GM12892 (cell line): ENCODE results near the gene SPATA46.

Experiments used
- POLR2A ChIP-seq: IDR thresholded peaks from 2 replicates; pipeline ENCODE4 v1.6.1; 2011; ENCODE audit warnings: low read depth, low read length, control low read depth
- TAF1 ChIP-seq: IDR thresholded peaks from 2 replicates; pipeline ENCODE4 v1.6.1; 2011; ENCODE audit warnings: low read depth, mild to moderate bottlenecking, control low read depth, low read length, borderline replicate concordance

GRCh38 chr1:162397943-162398560 is 21.4 kb upstream of the SPATA46 start:
- TF ChIP-seq POLR2A (no peak), TAF1 (no peak)
